HG03520 (cell line): Measurements from ENCODE around the gene GFOD1.
"Not testable (repeated sequence)": the region's sequence is repeated elsewhere in the genome, so short reads cannot be mapped to it uniquely, and the experiment has no call there.

ENCODE experiments used
- ATAC-seq: cut with Tn5 transposase; IDR thresholded peaks from one replicate; pipeline ENCODE4 v1.9.1; 2021; ENCODE audit warnings: mild to moderate bottlenecking, moderate library complexity; ENCODE audit not compliant: unreplicated experiment

GFOD1 gene

GRCh38 chr6:13511913-13512717 lies 24.7 kb upstream of the GFOD1 start:
- ATAC-seq: no peak

GRCh38 chr6:13511141-13511571 lies 23.8 kb upstream of the GFOD1 start:
- not testable (repeated sequence) for ATAC-seq

- not testable (repeated sequence) for ATAC-seq
Observed at GRCh38 chr6:13510433-13510832, 23.0 kb upstream of the GFOD1 start.

GRCh38 chr6:13508711-13509705 lies 21.6 kb upstream of the GFOD1 start:
- ATAC-seq: no peak

GRCh38 chr6:13507306-13507860 lies 20.0 kb upstream of the GFOD1 start:
- ATAC-seq: no peak

GRCh38 chr6:13505345-13505734 lies 17.9 kb upstream of the GFOD1 start:
- no peak for ATAC-seq

GRCh38 chr6:13504611-13505344 lies 17.4 kb upstream of the GFOD1 start:
- no peak for ATAC-seq

GRCh38 chr6:13500915-13501314 lies 13.5 kb upstream of the GFOD1 start:
- no peak for ATAC-seq

GRCh38 chr6:13500264-13500663 lies 12.9 kb upstream of the GFOD1 start:
- no peak for ATAC-seq

GRCh38 chr6:13496513-13497190 lies 9.3 kb upstream of the GFOD1 start:
- ATAC-seq: no peak

GRCh38 chr6:13495818-13496217 lies 8.4 kb upstream of the GFOD1 start:
- ATAC-seq: no peak

- ATAC-seq: no peak
Observed at GRCh38 chr6:13495112-13495776, 7.8 kb upstream of the GFOD1 start.

- no peak for ATAC-seq
Observed at GRCh38 chr6:13494137-13494536, 6.7 kb upstream of the GFOD1 start.

- ATAC-seq: no peak
Observed at GRCh38 chr6:13493147-13493546, 5.7 kb upstream of the GFOD1 start.

GRCh38 chr6:13492357-13492756 lies 5.0 kb upstream of the GFOD1 start:
- ATAC-seq: no peak

GRCh38 chr6:13491538-13491937 lies 4.1 kb upstream of the GFOD1 start:
- ATAC-seq: no peak

- ATAC-seq: no peak
Observed at GRCh38 chr6:13490402-13490801, 3.0 kb upstream of the GFOD1 start.

GRCh38 chr6:13488896-13489237 lies 1.5 kb upstream of the GFOD1 start:
- no peak for ATAC-seq

- ATAC-seq: no peak
Observed at GRCh38 chr6:13488015-13488895, 855 bp upstream of the GFOD1 start.
